Left renal pelvis (tissue), 4 donors: Measurements from ENCODE around the gene MRGPRD. TPM values are rescaled to one million over a fixed set of nuclear protein-coding genes. Genes with fewer than 3 reads are reported as not detected.

Source experiments
- DNase-seq, 4 donors: peaks; one replicate each; pipeline ENCODE4 v3.0.0-alpha.2; 2013; ENCODE audit warnings: low read depth in 4 of 4, low spot score in 3 of 4
- polyA plus RNA-seq, 4 donors: library from polyadenylated mRNA; unstranded; fragments of 120-200 nt; gene quantifications; one replicate each; pipeline ENCODE4 v1.2.1, GENCODE V29; 2013; ENCODE audit not compliant: insufficient read length in 4 of 4

The MRGPRD gene
- polyA plus RNA-seq: not detected

- DNase-seq: no peak
Observed at GRCh38 chr11:68980776-68981065, at the start of gene MRGPRD. Gene MRGPRD, minus strand, starts transcription at chr11:68980986. Its CDS starts 0 bp downstream, at chr11:68980986.

- DNase-seq: no peak
Observed at GRCh38 chr11:69030301-69030700, 49.5 kb upstream of the MRGPRD start.

- no peak for DNase-seq
Observed at GRCh38 chr11:69027704-69028372, 47.1 kb upstream of the MRGPRD start.

GRCh38 chr11:69024509-69024908 is 43.7 kb upstream of the MRGPRD start:
- no peak for DNase-seq

- no peak for DNase-seq
Observed at GRCh38 chr11:69022260-69022659, 41.5 kb upstream of the MRGPRD start.

- no peak for DNase-seq
Observed at GRCh38 chr11:69018924-69019323, 38.1 kb upstream of the MRGPRD start.

- no peak for DNase-seq
Observed at GRCh38 chr11:69017951-69018350, 37.2 kb upstream of the MRGPRD start.

- no peak for DNase-seq
Observed at GRCh38 chr11:69014898-69015549, 34.2 kb upstream of the MRGPRD start.

GRCh38 chr11:69014084-69014851 is 33.5 kb upstream of the MRGPRD start:
- DNase-seq: peak in 2 of 4 donors; percentile 61 to 75

GRCh38 chr11:69013009-69013951 is 32.5 kb upstream of the MRGPRD start, which contains the start of gene MRGPRF:
Gene MRGPRF, minus strand, starts transcription at chr11:69013246. Its CDS starts 3,345 bp downstream, at chr11:69009901.
- no peak for DNase-seq

GRCh38 chr11:69012092-69013008 is 31.6 kb upstream of the MRGPRD start:
- no peak for DNase-seq

- DNase-seq: no peak
Observed at GRCh38 chr11:69011624-69012091, 30.9 kb upstream of the MRGPRD start.

- DNase-seq: peak in 2 of 4 donors; percentile 63 to 66
Observed at GRCh38 chr11:69010964-69011623, 30.3 kb upstream of the MRGPRD start.

- no peak for DNase-seq
Observed at GRCh38 chr11:69010361-69010891, 29.6 kb upstream of the MRGPRD start.

GRCh38 chr11:69009441-69010211 is 28.8 kb upstream of the MRGPRD start:
- DNase-seq: no peak

- DNase-seq: no peak
Observed at GRCh38 chr11:69008737-69009440, 28.1 kb upstream of the MRGPRD start.

GRCh38 chr11:69007975-69008381 is 27.2 kb upstream of the MRGPRD start:
- DNase-seq: no peak
